GM06990 (cell line): ENCODE results near the gene TAF1B.

Experiments used
- DNase-seq: peaks from one replicate; pipeline ENCODE4 v3.0.0-alpha.2; 2011; ENCODE audit not compliant: insufficient read length; ENCODE audit errors: extremely low read depth
- H3K27me3 ChIP-seq: replicated peaks from 2 replicates; pipeline ENCODE4 v1.6.0; 2011; ENCODE audit warnings: low read length; ENCODE audit not compliant: control insufficient read depth, insufficient read depth
- H3K36me3 ChIP-seq: 2 replicates; pipeline ENCODE4 v1.5.1; 2011; ENCODE audit warnings: low read length; ENCODE audit not compliant: control insufficient read depth, insufficient read depth
- H3K4me3 ChIP-seq: replicated peaks from 2 replicates; pipeline ENCODE4 v1.5.1; 2011; ENCODE audit warnings: low read depth, mild to moderate bottlenecking, control low read depth, low read length
- TF ChIP-seq, protein P1 (sequence below): IDR thresholded peaks from 2 replicates; pipeline ENCODE4 v1.5.1; 2011; ENCODE audit warnings: low read length, control low read depth, mild to moderate bottlenecking, inconsistent platforms; ENCODE audit not compliant: insufficient read depth, poor library complexity, severe bottlenecking

The TAF1B gene

GRCh38 chr2:9950521-9951271 is 107.4 kb downstream of the TAF1B start:
- TF ChIP-seq, protein P1, sequence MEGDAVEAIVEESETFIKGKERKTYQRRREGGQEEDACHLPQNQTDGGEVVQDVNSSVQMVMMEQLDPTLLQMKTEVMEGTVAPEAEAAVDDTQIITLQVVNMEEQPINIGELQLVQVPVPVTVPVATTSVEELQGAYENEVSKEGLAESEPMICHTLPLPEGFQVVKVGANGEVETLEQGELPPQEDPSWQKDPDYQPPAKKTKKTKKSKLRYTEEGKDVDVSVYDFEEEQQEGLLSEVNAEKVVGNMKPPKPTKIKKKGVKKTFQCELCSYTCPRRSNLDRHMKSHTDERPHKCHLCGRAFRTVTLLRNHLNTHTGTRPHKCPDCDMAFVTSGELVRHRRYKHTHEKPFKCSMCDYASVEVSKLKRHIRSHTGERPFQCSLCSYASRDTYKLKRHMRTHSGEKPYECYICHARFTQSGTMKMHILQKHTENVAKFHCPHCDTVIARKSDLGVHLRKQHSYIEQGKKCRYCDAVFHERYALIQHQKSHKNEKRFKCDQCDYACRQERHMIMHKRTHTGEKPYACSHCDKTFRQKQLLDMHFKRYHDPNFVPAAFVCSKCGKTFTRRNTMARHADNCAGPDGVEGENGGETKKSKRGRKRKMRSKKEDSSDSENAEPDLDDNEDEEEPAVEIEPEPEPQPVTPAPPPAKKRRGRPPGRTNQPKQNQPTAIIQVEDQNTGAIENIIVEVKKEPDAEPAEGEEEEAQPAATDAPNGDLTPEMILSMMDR, result no peak
- no peaks in the 10 kb centered on the region for H3K36me3 ChIP-seq
- peak; percentile 68 for DNase-seq
- H3K4me3 ChIP-seq, result peak overlapping the region; percentile 63
- H3K27me3 ChIP-seq, result peaks cover 1% of the 10 kb centered on the region

- TF ChIP-seq, protein P1, result no peak
- Histone ChIP-seq H3K27me3 (no peaks in the 10 kb centered on the region), H3K4me3 (peak overlapping the region; percentile 63), H3K36me3 (no peaks in the 10 kb centered on the region)
- DNase-seq, result no peak
Measured at GRCh38 chr2:9951272-9951521, 107.9 kb downstream of the TAF1B start.

- DNase-seq, result peak; percentile 90
- H3K27me3 ChIP-seq, result no peaks in the 10 kb centered on the region
Measured at GRCh38 chr2:9951522-9952285, 108.4 kb downstream of the TAF1B start, which contains the start of gene GRHL1. TSS of gene GRHL1 (plus strand) at chr2:9951693. CDS start at chr2:9951834, 141 bp downstream.

GRCh38 chr2:9952286-9952737 is 109.0 kb downstream of the TAF1B start:
- H3K4me3 ChIP-seq, result peak overlapping the region; percentile 71
- H3K36me3 ChIP-seq, result no peaks in the 10 kb centered on the region
- H3K27me3 ChIP-seq, result no peaks in the 10 kb centered on the region
- no peak for DNase-seq
- TF ChIP-seq, protein P1, result no peak

More at GRCh38 chr2:9951522-9952285, 108.4 kb downstream of the TAF1B start, which contains the start of gene GRHL1:
- TF ChIP-seq, protein P1, result no peak
- Histone ChIP-seq H3K36me3 (no peaks in the 10 kb centered on the region), H3K4me3 (peak within 1 kb of the TSS; percentile 71)

DNA sequence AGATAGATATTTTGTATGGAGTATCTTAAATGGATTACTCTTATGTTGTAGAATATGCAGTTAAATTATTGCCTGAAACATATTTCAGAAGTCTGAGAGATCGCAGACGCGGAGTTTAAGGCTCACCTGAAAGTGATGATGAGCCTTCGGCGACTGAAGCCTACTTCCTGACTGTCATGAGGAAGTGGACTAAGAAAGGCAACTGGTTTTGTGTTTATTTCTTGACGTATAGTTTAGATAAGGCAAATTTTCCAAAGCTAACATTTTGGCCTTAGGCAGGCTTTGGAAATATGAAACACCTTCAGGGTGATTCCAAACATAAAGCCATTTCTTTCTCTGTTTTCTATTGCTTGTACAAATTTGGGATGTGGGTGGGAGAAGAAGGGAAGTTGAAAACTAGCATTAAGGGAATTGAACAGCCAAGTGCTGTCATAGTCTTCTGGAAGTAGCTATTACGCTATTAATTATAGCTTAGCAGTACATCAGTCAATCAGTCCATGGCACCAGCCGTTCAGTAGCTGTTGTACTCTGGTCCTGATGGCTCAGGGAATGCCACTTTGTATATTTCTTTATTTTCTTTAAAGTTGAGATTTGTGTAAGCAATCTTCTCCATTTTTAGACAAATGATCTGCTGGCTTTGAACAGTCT is 109.7 kb downstream of the TAF1B start:
- H3K4me3 ChIP-seq, result no peak overlapping the region
- no peak for DNase-seq

More for the DNA sequence above, 109.7 kb downstream of the TAF1B start:
- TF ChIP-seq, protein P1, result no peak
- Histone ChIP-seq H3K27me3 (no peaks in the 10 kb centered on the region), H3K36me3 (no peaks in the 10 kb centered on the region)
